Thyroid gland (tissue), 4 donors: ENCODE results near the gene POLR3E.

Experiments used
- CTCF ChIP-seq, 6 experiments: fragments of 200-600 bp in 3 of 6; fragments of 450-650 bp in 3 of 6; sonication (generic) in 3 of 6; IDR thresholded peaks; one replicate each; pipeline ENCODE4 v1.5.1; 2016 to 2019; ENCODE audit warnings: antibody characterized with exemption in 6 of 6, mild to moderate bottlenecking in 2 of 6, inconsistent platforms in 1 of 6, moderate library complexity in 1 of 6
- POLR2A ChIP-seq, 2 donors: fragments of 450-650 bp; IDR thresholded peaks; one replicate each; pipeline ENCODE4 v1.6.1; 2017; ENCODE audit warnings: antibody characterized with exemption in 2 of 2, mild to moderate bottlenecking in 2 of 2, moderate library complexity in 1 of 2

- TF ChIP-seq POLR2A (IDR thresholded peaks at IDR 0.05), result no peak
- no peak for TF ChIP-seq CTCF (IDR thresholded peaks at IDR 0.05)
These were observed 60.4 kb downstream of the POLR3E start for GRCh38 chr16:22357635-22357971.
